ENCODE results near the gene DNMT3A.

DNMT3A gene

DNA sequence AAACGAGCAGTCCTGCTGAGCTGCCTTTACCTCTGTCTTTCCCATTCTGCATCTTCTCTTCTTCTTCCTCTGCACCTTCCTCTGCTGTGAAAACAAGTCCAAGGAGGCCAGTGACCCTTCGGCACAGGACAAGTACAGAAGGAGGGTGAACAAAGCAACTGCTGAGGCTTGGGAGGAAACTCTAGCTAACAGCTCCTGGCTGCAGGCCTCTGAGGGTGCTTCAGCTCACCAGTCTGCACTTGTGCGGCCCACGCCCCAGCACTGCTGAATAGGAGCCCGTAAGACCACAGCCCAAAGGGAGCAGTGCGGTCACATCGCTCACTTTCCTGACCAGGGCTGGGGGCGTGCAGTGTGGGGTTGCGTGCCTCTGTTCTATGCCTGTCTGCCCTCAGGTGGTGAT lies 42.1 kb upstream of the DNMT3A start:
- no peak overlapping the region for H3K4me3 ChIP-seq (ENCODE audit: low read length)
- DNase-seq (ENCODE audit: low read depth): no peak
- TF ChIP-seq, protein P1, sequence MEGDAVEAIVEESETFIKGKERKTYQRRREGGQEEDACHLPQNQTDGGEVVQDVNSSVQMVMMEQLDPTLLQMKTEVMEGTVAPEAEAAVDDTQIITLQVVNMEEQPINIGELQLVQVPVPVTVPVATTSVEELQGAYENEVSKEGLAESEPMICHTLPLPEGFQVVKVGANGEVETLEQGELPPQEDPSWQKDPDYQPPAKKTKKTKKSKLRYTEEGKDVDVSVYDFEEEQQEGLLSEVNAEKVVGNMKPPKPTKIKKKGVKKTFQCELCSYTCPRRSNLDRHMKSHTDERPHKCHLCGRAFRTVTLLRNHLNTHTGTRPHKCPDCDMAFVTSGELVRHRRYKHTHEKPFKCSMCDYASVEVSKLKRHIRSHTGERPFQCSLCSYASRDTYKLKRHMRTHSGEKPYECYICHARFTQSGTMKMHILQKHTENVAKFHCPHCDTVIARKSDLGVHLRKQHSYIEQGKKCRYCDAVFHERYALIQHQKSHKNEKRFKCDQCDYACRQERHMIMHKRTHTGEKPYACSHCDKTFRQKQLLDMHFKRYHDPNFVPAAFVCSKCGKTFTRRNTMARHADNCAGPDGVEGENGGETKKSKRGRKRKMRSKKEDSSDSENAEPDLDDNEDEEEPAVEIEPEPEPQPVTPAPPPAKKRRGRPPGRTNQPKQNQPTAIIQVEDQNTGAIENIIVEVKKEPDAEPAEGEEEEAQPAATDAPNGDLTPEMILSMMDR (conservative IDR thresholded peaks at IDR 0.05; ENCODE audit: low read length): no peak

DNA sequence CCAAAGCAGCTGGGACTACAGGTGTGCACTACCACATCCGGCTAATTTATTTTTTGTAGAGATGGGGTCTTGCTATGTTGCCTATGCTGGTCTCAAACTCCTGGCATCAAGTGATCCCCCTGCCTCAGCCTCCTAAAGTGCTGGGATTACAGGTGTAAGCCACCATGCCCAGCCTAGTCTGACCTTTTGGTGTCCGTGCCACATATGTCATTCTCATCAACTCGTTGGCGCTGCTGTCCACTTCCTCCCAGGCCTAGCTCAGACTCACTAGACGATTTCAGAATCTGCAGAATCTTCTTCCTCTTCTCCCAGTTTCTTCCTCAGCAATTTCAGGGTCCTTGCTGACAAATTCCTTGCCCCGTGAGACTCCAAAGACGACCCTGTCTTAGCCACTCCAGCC lies 39.8 kb upstream of the DNMT3A start:
- H3K4me3 ChIP-seq (ENCODE audit: low read length): no peak overlapping the region
- DNase-seq (ENCODE audit: low read depth): no peak
- TF ChIP-seq, protein P1 (conservative IDR thresholded peaks at IDR 0.05; ENCODE audit: low read length): no peak

DNA sequence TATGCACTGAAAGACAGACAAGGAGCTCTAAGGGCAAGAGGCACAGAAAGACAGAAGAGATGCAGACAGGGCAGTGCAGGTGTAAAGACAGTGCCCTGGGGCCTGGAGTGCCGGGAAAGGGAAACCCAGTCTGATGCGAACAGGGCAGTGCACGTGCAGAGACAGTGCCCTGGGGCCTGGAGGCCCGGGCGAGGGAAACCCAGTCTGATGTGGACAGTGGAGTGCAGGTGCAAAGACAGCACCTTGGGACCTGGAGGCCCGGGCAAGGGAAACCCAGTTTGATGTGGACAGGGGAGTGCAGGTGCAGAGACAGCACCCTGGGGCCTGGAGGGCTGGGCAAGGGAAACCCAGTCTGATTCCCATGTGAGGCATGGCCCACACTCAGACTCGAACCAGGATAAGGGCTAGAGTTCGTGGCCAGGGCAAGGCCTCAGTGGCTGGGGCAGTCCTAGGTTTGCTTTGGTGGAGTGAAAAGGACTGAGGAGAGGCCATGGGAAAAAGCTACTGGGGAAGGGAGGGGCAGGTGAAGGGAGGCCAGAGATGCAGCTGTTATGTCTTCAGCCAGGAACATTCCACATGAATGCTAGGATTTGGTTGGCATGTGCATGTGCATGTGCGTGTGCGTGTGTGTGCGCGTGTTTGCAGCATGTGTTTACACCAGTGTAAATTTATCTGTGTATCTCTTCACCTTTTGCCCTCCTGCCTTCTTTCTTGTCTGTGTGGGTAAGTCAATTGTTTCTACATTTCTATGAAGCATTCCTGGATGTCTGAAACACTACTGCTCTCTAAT lies 39.1 kb upstream of the DNMT3A start:
- peak; percentile 24 for DNase-seq (ENCODE audit: low read depth)
- TF ChIP-seq, protein P1 (conservative IDR thresholded peaks at IDR 0.05; ENCODE audit: low read length): no peak
- no peak overlapping the region for H3K4me3 ChIP-seq (ENCODE audit: low read length)

DNA sequence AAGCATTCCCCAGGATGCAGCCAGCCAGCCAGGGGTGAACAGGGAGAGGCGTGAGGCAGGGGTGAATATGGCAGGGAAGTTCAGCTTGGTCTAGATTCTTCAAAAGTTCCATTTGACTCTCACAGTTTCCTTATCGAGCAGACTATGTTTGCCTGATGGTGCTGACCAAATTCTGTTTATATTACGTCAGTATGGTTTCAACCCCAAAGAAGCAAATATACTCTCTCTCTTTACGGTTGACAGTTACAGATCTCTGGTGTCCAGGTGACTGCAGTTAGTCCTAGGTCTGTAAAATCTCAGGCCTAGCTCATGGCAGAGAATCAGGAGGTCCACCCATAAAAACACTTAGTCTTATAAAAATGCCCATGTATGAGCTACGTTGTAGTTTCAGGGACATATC lies 38.3 kb upstream of the DNMT3A start:
- DNase-seq (ENCODE audit: low read depth): no peak
- no peak overlapping the region for H3K4me3 ChIP-seq (ENCODE audit: low read length)
- TF ChIP-seq, protein P1 (conservative IDR thresholded peaks at IDR 0.05; ENCODE audit: low read length): no peak

DNA sequence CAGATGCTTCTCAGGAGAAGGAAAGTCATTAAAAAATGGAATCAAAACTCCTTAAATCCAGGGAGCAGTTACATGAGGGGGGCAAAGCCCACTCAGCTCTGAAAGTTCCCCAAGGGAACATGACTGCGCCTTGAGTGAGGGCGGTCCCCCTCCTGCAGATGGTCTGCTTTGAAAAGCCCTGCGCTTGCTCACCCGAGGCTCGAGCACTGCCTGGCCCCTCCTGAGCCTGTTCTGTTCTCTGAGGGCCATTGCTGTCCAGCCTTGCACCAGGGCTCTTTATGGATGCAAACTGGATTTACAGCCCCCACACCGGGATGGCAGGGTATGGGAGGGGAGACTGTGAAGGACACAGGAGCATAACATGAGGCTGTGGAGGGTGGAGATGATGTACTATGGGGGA lies 37.8 kb upstream of the DNMT3A start:
- H3K4me3 ChIP-seq (ENCODE audit: low read length): no peak overlapping the region
- DNase-seq (ENCODE audit: low read depth): no peak
- TF ChIP-seq, protein P1 (conservative IDR thresholded peaks at IDR 0.05; ENCODE audit: low read length): no peak

DNA sequence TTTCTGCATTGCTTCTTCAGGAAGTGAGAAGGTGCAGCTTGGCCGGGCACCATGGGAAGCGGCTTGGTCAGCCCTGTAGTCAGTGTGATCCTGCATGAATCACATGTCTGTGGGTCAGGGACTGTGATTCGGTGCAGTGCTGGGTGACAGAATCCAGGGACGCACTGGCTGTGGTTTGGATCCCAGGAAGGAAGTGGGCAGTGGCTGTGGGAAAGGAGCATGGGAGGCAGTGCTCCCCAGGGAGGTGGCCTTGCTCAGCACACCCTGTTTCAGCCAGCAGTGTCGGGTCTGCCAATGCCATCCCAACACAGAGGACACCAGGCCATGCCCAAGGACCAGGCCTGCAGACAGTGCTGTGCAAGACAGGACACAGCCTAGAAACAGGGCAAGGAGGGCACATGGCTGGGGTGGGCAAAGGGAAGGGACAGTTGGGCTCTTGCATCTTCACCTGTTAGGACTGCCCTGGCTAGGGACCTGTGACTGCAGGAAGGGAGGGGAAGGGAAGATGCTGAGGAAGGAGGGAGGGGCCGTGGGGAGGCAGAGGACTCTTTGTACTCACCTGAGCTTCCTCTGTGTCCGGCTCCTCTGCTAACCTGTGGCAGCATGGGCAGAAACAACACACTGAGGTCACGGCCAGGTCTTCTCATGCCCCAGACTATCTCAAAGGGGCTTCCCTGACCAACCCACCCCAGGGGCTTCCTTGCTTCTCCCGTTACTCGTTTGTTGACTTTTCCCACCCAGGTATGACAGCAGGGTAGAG lies 37.2 kb upstream of the DNMT3A start:
- TF ChIP-seq, protein P1 (conservative IDR thresholded peaks at IDR 0.05; ENCODE audit: low read length): no peak
- H3K4me3 ChIP-seq (ENCODE audit: low read length): no peak overlapping the region
- peak; percentile 17 for DNase-seq (ENCODE audit: low read depth)
